Cardiac septum (tissue), 1 donor: Measurements from ENCODE around the gene RFTN2. TPM values are rescaled to one million over a fixed set of nuclear protein-coding genes. Genes with fewer than 3 reads are reported as not detected.
"Not testable (repeated sequence)": the region's sequence is repeated elsewhere in the genome, so short reads cannot be mapped to it uniquely, and the experiment has no call there.

Source experiments
- DNase-seq: peaks from one replicate; pipeline ENCODE4 v3.0.0-alpha.2; 2020; ENCODE audit warnings: low spot score
- intact Hi-C: fragments of 100-400 bp; cut with DNase I; formaldehyde crosslinking; loops from one replicate; pipeline ENCODE4 v1.14.0; 2022
- long read RNA-seq: library from polyadenylated mRNA; unstranded; transcript quantifications from one replicate; pipeline ENCODE4 v2.0.0, GENCODE V29; 2021
- total RNA-seq: library from RNA; stranded (reverse); fragmentation: NEBNext Ultra II Directional; extraction: Animal tissue kit (Norgen Biotek cat#: 25700); gene quantifications from one replicate; pipeline ENCODE4 v1.2.1, GENCODE V29; 2021
- donor health status: DM: no; HTN: no; CAD: no.

The RFTN2 gene
- 3.5 TPM for total RNA-seq
- long read RNA-seq, partial matches to known transcripts = 1 of 1 reads
- long read RNA-seq, other reads (novel, unspliced or antisense) = 0 of 1 reads

GRCh38 chr2:197675246-197675645, at the start of gene RFTN2:
RFTN2 (minus strand) TSS chr2:197675587; CDS start chr2:197675458, 129 bp downstream.
- intact Hi-C loops = no loop called here
- no peak for DNase-seq

- intact Hi-C loops = no loop called here
- DNase-seq = no peak
Measured at GRCh38 chr2:197717863-197718262, 42.5 kb upstream of the RFTN2 start.

- intact Hi-C loops = no loop called here
Measured at GRCh38 chr2:197713271-197713670, 37.9 kb upstream of the RFTN2 start.

GRCh38 chr2:197711578-197711977, 36.2 kb upstream of the RFTN2 start:
- DNase-seq = no peak
- intact Hi-C loops = no loop called here

More at GRCh38 chr2:197713271-197713670, 37.9 kb upstream of the RFTN2 start:
- no peak for DNase-seq

GRCh38 chr2:197710424-197711042, 35.1 kb upstream of the RFTN2 start:
- no peak for DNase-seq
- intact Hi-C loops = no loop called here

GRCh38 chr2:197709140-197709539, 33.8 kb upstream of the RFTN2 start:
- DNase-seq = not testable (repeated sequence)
- intact Hi-C loops = loop anchor here (5.0 kb wide), 4 partner anchors 68 to 272 kb away; partner anchors contain the start of genes HSPD1 and SF3B1

- no peak for DNase-seq
- intact Hi-C loops = loop anchor here (5.0 kb wide), 4 partner anchors 69 to 271 kb away; partner anchors contain the start of genes HSPD1 and SF3B1
Measured at GRCh38 chr2:197708331-197708730, 32.9 kb upstream of the RFTN2 start.

GRCh38 chr2:197707316-197708213, 32.2 kb upstream of the RFTN2 start:
- no peak for DNase-seq
- intact Hi-C loops = loop anchor here (2.0 to 5.0 kb wide), 5 partner anchors 70 to 589 kb away; partner anchors contain the start of genes HSPD1 and SF3B1

- intact Hi-C loops = loop anchor here (2.0 to 5.0 kb wide), 5 partner anchors 70 to 590 kb away; partner anchors contain the start of genes HSPD1 and SF3B1
- no peak for DNase-seq
Measured at GRCh38 chr2:197706839-197707207, 31.4 kb upstream of the RFTN2 start.

GRCh38 chr2:197705912-197706838, 30.8 kb upstream of the RFTN2 start:
- intact Hi-C loops = loop anchor here (1.0 to 5.0 kb wide), 7 partner anchors 33 to 591 kb away; partner anchors contain the start of genes HSPD1 and SF3B1
- DNase-seq = no peak

GRCh38 chr2:197705121-197705911, 29.9 kb upstream of the RFTN2 start, which contains the start of gene MARS2:
MARS2 (plus strand) TSS chr2:197705369; CDS start chr2:197705406, 37 bp downstream.
- DNase-seq = peak; percentile 96
- intact Hi-C loops = loop anchor here (1.0 to 5.0 kb wide), 6 partner anchors 33 to 268 kb away; partner anchors contain the start of genes HSPD1 and SF3B1

- no peak for DNase-seq
- intact Hi-C loops = loop anchor here (1.0 to 5.0 kb wide), 6 partner anchors 32 to 267 kb away; partner anchors contain the start of genes HSPD1 and SF3B1
Measured at GRCh38 chr2:197704434-197705120, 29.2 kb upstream of the RFTN2 start.

GRCh38 chr2:197700960-197701359, 25.6 kb upstream of the RFTN2 start:
- no peak for DNase-seq
- intact Hi-C loops = no loop called here

GRCh38 chr2:197699724-197700123, 24.3 kb upstream of the RFTN2 start:
- intact Hi-C loops, DNase-seq: not testable (repeated sequence)

GRCh38 chr2:197696571-197696970, 21.2 kb upstream of the RFTN2 start:
- intact Hi-C loops, DNase-seq: not testable (repeated sequence)

GRCh38 chr2:197695971-197696370, 20.6 kb upstream of the RFTN2 start:
- DNase-seq, intact Hi-C loops: not testable (repeated sequence)

GRCh38 chr2:197695206-197695605, 19.8 kb upstream of the RFTN2 start:
- DNase-seq, intact Hi-C loops: not testable (repeated sequence)
